H1 (cell line): ENCODE data around the gene RBM26. TPM values are rescaled to one million over a fixed set of nuclear protein-coding genes. Genes with fewer than 3 reads are reported as not detected.

Experiments
- CTCF ChIA-PET: fragments of 300-600 bp; sonication (Branson Sonifier 250); formaldehyde crosslinking; loops from one replicate; lab custom pipeline; 2021; ENCODE audit not compliant: partially characterized antibody; lab: Charles Lee
- POLR2A ChIA-PET: fragments of 300-600 bp; sonication (Branson Sonifier 250); formaldehyde crosslinking; loops from one replicate; lab custom pipeline; 2021; ENCODE audit warnings: inconsistent platforms; ENCODE audit not compliant: partially characterized antibody; lab: Charles Lee
- DNase-seq, 2 experiments: peaks; one replicate each; pipeline versions ENCODE4 v3.0.0 to v3.0.0-alpha.2; 2010 to 2022; ENCODE audit warnings: low spot score in 2 of 2, low read depth in 1 of 2, mixed read lengths in 1 of 2
- FAIRE-seq: peaks from 2 replicates; lab custom pipeline; 2011; peaks lifted over from hg19 to GRCh38; lab: Jason Lieb, UNC
- H2AFZ ChIP-seq: 2 replicates; pipeline ENCODE4 v1.8.1; 2012; ENCODE audit warnings: low read length, inconsistent platforms
- H2AK5ac ChIP-seq: 2 replicates; pipeline ENCODE4 v1.6.1; 2013; ENCODE audit warnings: low read depth, low read length
- H2BK120ac ChIP-seq: replicated peaks from 2 replicates; pipeline ENCODE3; 2013; ENCODE audit warnings: low read depth, low read length, inconsistent platforms
- H2BK12ac ChIP-seq: 2 replicates; pipeline ENCODE4 v1.6.1; 2013; ENCODE audit warnings: low read depth, low read length
- H2BK15ac ChIP-seq: 2 replicates; pipeline ENCODE4 v1.6.1; 2013; ENCODE audit warnings: low read length
- H2BK20ac ChIP-seq: 2 replicates; pipeline ENCODE4 v1.6.1; 2013; ENCODE audit warnings: low read length
- H2BK5ac ChIP-seq: 2 replicates; pipeline ENCODE4 v1.6.1; 2013; ENCODE audit warnings: low read depth, low read length
- H3K14ac ChIP-seq: 2 replicates; pipeline ENCODE4 v1.6.1; 2013; ENCODE audit warnings: inconsistent platforms; ENCODE audit not compliant: insufficient read length
- H3K18ac ChIP-seq: 2 replicates; pipeline ENCODE4 v1.6.1; 2013; ENCODE audit warnings: low read length; ENCODE audit errors: extremely low read depth
- H3K23ac ChIP-seq: 2 replicates; pipeline ENCODE4 v1.6.1; 2013; ENCODE audit warnings: inconsistent platforms; ENCODE audit not compliant: insufficient read length
- H3K23me2 ChIP-seq: 2 replicates; pipeline ENCODE4 v1.6.1; 2013; ENCODE audit warnings: low read depth, low read length
- H3K27ac ChIP-seq: 2 replicates; pipeline ENCODE4 v1.6.1; 2011; ENCODE audit warnings: low read depth, low read length, inconsistent platforms
- H3K27me3 ChIP-seq, 4 experiments: replicated peaks in 1 of 4; 1 replicate in 1 of 4; 2 replicates in 3 of 4; pipeline versions ENCODE4 v1.6.1 to v1.8.1; 2011 to 2013; ENCODE audit warnings: low read length in 3 of 4, mild to moderate bottlenecking in 3 of 4, inconsistent platforms in 2 of 4, mixed read lengths in 2 of 4, moderate library complexity in 1 of 4; ENCODE audit not compliant: control insufficient read depth in 3 of 4, insufficient read depth in 3 of 4; ENCODE audit errors: extremely low read depth in 1 of 4
- H3K36me3 ChIP-seq, 4 experiments: 2 replicates each; pipeline versions ENCODE4 v1.6.1 to v1.8.1; 2011 to 2013; ENCODE audit warnings: mild to moderate bottlenecking in 4 of 4, low read length in 3 of 4, moderate library complexity in 2 of 4, control low read depth in 1 of 4, inconsistent platforms in 1 of 4; ENCODE audit not compliant: insufficient read depth in 4 of 4, control insufficient read depth in 2 of 4
- H3K4ac ChIP-seq: replicated peaks from 2 replicates; pipeline ENCODE3; 2013; ENCODE audit warnings: low read length, low read depth, mixed read lengths, inconsistent platforms; ENCODE audit not compliant: insufficient read length
- H3K4me1 ChIP-seq, 4 experiments: replicated peaks in 1 of 4; 1 replicate in 1 of 4; 2 replicates in 3 of 4; pipeline versions ENCODE4 v1.6.1 to v1.8.1; 2011 to 2013; ENCODE audit warnings: low read length in 3 of 4, inconsistent platforms in 2 of 4, mixed read lengths in 1 of 4; ENCODE audit not compliant: insufficient read depth in 4 of 4, control insufficient read depth in 3 of 4
- H3K4me2 ChIP-seq, 2 experiments: 2 replicates each; pipeline versions ENCODE4 v1.6.1 to v1.8.1; 2011 to 2013; ENCODE audit warnings: low read depth in 2 of 2, low read length in 2 of 2, control low read depth in 1 of 2, inconsistent platforms in 1 of 2, mild to moderate bottlenecking in 1 of 2; ENCODE audit not compliant: insufficient read depth in 1 of 2
- H3K4me3 ChIP-seq, 4 experiments: fragments of 200-600, 300-600 bp in 1 of 4; sonication (generic), shearing (Covaris generic), sonication (Bioruptor Twin) in 1 of 4; 2 replicates each; pipeline versions ENCODE4 v1.5.1 to v1.8.1; 2011 to 2016; ENCODE audit warnings: low read length in 4 of 4, low read depth in 3 of 4, control low read depth in 2 of 4, inconsistent platforms in 2 of 4, mild to moderate bottlenecking in 2 of 4, mixed read lengths in 1 of 4, moderate library complexity in 1 of 4; ENCODE audit not compliant: insufficient read depth in 2 of 4; ENCODE audit errors: extremely low read depth in 1 of 4
- H3K56ac ChIP-seq: replicated peaks from 2 replicates; pipeline ENCODE3; 2013; ENCODE audit warnings: low read depth, mild to moderate bottlenecking, mixed read lengths, low read length, inconsistent platforms; ENCODE audit not compliant: insufficient read length
- H3K79me1 ChIP-seq: 2 replicates; pipeline ENCODE4 v1.6.1; 2013; ENCODE audit warnings: low read depth, low read length, control low read depth
- H3K79me2 ChIP-seq, 2 experiments: 2 replicates each; pipeline versions ENCODE4 v1.6.1 to v1.8.1; 2012 to 2013; ENCODE audit warnings: low read length in 2 of 2, mild to moderate bottlenecking in 2 of 2, inconsistent platforms in 1 of 2; ENCODE audit not compliant: insufficient read depth in 2 of 2, control insufficient read depth in 1 of 2
- H3K9ac ChIP-seq, 4 experiments: replicated peaks in 1 of 4; 1 replicate in 1 of 4; 2 replicates in 3 of 4; pipeline versions ENCODE4 v1.6.1 to v1.8.1; 2011 to 2013; ENCODE audit warnings: low read depth in 3 of 4, low read length in 3 of 4, control low read depth in 2 of 4, mild to moderate bottlenecking in 2 of 4, moderate library complexity in 2 of 4, inconsistent platforms in 1 of 4; ENCODE audit errors: extremely low read depth in 1 of 4
- H3K9me3 ChIP-seq, 2 experiments: 2 replicates each; pipeline versions ENCODE4 v1.6.1 to v1.8.1; 2012 to 2013; ENCODE audit warnings: mild to moderate bottlenecking in 2 of 2, moderate library complexity in 2 of 2, control low read depth in 1 of 2, inconsistent platforms in 1 of 2, low read depth in 1 of 2, low read length in 1 of 2, mixed read lengths in 1 of 2; ENCODE audit not compliant: insufficient read depth in 2 of 2
- H4K20me1 ChIP-seq, 2 experiments: replicated peaks in 1 of 2; 2 replicates each; pipeline versions ENCODE3 to v1.8.1; 2011 to 2013; ENCODE audit warnings: inconsistent platforms in 2 of 2, low read length in 2 of 2, mild to moderate bottlenecking in 1 of 2; ENCODE audit not compliant: insufficient read depth in 2 of 2, control insufficient read depth in 1 of 2
- H4K5ac ChIP-seq: 2 replicates; pipeline ENCODE4 v1.6.1; 2013; ENCODE audit warnings: low read length, low read depth, mixed read lengths, inconsistent platforms; ENCODE audit not compliant: insufficient read length
- H4K8ac ChIP-seq: 2 replicates; pipeline ENCODE4 v1.8.0; 2013; ENCODE audit warnings: mild to moderate bottlenecking, moderate library complexity, low read length, inconsistent platforms; ENCODE audit not compliant: insufficient read depth; ENCODE audit errors: extremely low read depth
- H4K91ac ChIP-seq: replicated peaks from 2 replicates; pipeline ENCODE3; 2013; ENCODE audit warnings: low read length, mixed read lengths, inconsistent platforms; ENCODE audit not compliant: insufficient read length
- POU5F1 ChIP-seq: IDR thresholded peaks from 2 replicates; pipeline ENCODE4 v1.6.1; 2011; ENCODE audit warnings: low read depth, mild to moderate bottlenecking, low read length, moderate library complexity
- SP1 ChIP-seq: IDR thresholded peaks from 2 replicates; pipeline ENCODE4 v1.6.1; 2011; ENCODE audit warnings: low read depth, low read length
- TBP ChIP-seq: IDR thresholded peaks from 2 replicates; pipeline ENCODE4 v1.6.1; 2011; ENCODE audit warnings: low read depth, low read length, improper control_type of control experiment
- WGBS, 2 experiments: shearing (Covaris generic) in 1 of 2; methylation state at CpG; one replicate each; pipeline versions ENCODE4 v1.1.6 to v1.1.7; 2013 to 2015; ENCODE audit warnings: low lambda C conversion rate in 2 of 2, mixed read lengths in 2 of 2, inconsistent platforms in 1 of 2, low coverage in 1 of 2, missing lambda C conversion rate in 1 of 2; ENCODE audit not compliant: insufficient replicate concordance in 2 of 2, insufficient coverage in 1 of 2, insufficient read length in 1 of 2; ENCODE audit errors: extremely low coverage in 1 of 2, missing lambda C conversion rate in 1 of 2; 5-methylcytosine and 5-hydroxymethylcytosine counted together
- polyA plus RNA-seq, 7 experiments: library from polyadenylated mRNA; depleted of rRNA in 3 of 7; stranded (reverse) in 5 of 7; unstranded in 2 of 7; fragments of >200 nt in 5 of 7; fragments of 200-250 nt in 2 of 7; gene quantifications; 1 replicate in 5 of 7; 2 replicates in 1 of 7; 4 replicates in 1 of 7; pipeline versions ENCODE4 v1.2.1 to v1.2.3, GENCODE V29; 2011 to 2013; ENCODE audit warnings: missing spikeins in 2 of 7, mixed read lengths in 2 of 7
- total RNA-seq: library from RNA; stranded (reverse); fragmentation: NEBNext Ultra II Directional; extraction: Animal tissue kit (Norgen Biotek cat#: 25700); gene quantifications from 2 replicates; pipeline ENCODE4 v1.2.1, GENCODE V29; 2021

The RBM26 gene
- total and polyA plus RNA-seq, 2 of the 8 experiments (the other 6 are each of a cell fraction or from before 2014, with no cell fraction given), result 20.3 to 65.5 TPM

DNA sequence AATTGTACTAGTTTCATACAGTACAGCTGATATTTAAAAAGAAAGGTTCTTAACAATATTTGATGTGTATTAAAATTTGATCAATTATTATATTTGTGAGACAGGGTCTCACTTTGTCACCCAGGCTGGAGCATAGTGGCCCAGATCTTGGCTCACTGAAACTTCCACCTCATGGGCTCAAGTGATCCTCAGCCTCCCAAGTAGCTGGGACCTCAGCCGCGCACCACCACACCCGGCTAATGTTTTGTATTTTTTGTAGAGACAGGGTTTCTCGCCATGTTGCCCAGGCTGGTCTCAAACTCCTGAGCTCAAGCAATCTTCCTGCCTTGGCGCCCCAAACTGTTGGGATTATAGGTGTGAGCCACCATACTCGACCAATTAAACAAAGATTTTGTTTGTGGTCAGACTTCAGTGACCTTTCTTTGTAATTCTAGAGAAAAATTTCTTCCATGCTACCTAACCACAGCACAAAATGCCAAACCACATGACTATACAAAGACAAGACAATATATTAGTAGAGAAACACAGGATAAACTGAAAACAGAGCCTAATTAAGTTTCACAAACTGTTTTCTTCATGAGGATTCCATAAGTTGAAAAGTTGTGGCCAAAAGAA, 59.6 kb downstream of the RBM26 start:
- Histone ChIP-seq H3K14ac (no peak overlapping the region), H4K8ac (no peak overlapping the region), H3K4me3 (no peak overlapping the region), H3K9me3 (no peaks in the 10 kb centered on the region), H3K23ac (no peak overlapping the region), H3K23me2 (no peaks in the 10 kb centered on the region), H2BK20ac (no peak overlapping the region), H3K4ac (no peak overlapping the region), H3K27me3 (no peaks in the 10 kb centered on the region), H2AFZ (no peak overlapping the region), H3K79me1 (no peaks in the 10 kb centered on the region), H3K79me2 (no peaks in the 10 kb centered on the region), H3K4me2 (no peak overlapping the region), H2BK120ac (no peak overlapping the region), H4K5ac (no peak overlapping the region), H2BK5ac (no peak overlapping the region), H2BK15ac (no peak overlapping the region), H4K20me1 (no peaks in the 10 kb centered on the region), H3K18ac (no peak overlapping the region), H3K56ac (no peak overlapping the region), H3K36me3 (peaks cover 0 to 58% (median 13%) of the 10 kb centered on the region in 4 experiments; a peak in 4 of 8 replicates), H3K9ac (no peak overlapping the region), H4K91ac (no peak overlapping the region), H3K27ac (no peak overlapping the region), H3K4me1 (no peaks in the 10 kb centered on the region), H2AK5ac (no peak overlapping the region), H2BK12ac (no peak overlapping the region)
- 95% methylated on average over 6 of the region's 6 CpGs; no CpG with 5 or more reads in 1 of the 2 experiments for WGBS, 2 experiments
- no peak for FAIRE-seq
- CTCF ChIA-PET, result interaction anchor here (1.3 kb wide), 1 partner anchor 13 kb away, joined by 4 read pairs; no protein-coding TSS in a partner anchor
- POLR2A ChIA-PET, result interaction anchor here (0.6 kb wide), 2 partner anchors 17 to 21 kb away, joined by 3 to 4 read pairs; no protein-coding TSS in a partner anchor
- no peak for DNase-seq
- TF ChIP-seq POU5F1 (no peak), SP1 (no peak), TBP (no peak)
